HEK293 (cell line): ENCODE data around the gene KYAT1.

ENCODE experiments used
- CTCF ChIA-PET: fragments of 350-600 bp; formaldehyde crosslinking; extraction: SDS; loops from one replicate; lab custom pipeline; 2021; ENCODE audit warnings: antibody characterized with exemption; lab: Yijun Ruan, JAX
- POLR2A ChIA-PET: fragments of 300-600 bp; formaldehyde crosslinking; extraction: SDS; loops from one replicate; lab custom pipeline; 2020; ENCODE audit warnings: antibody characterized with exemption, inconsistent platforms; lab: Yijun Ruan, JAX
- H3K27ac ChIP-seq: fragments of 200-500 bp; sonication (Bioruptor generic); 2 replicates; pipeline ENCODE4 v1.5.1; 2014; ENCODE audit warnings: low read depth, low read length, control low read depth, inconsistent platforms; ENCODE audit errors: extremely low read depth
- H3K36me3 ChIP-seq, 2 experiments: fragments of 200-500 bp in 1 of 2; sonication (Bioruptor generic) in 1 of 2; 1 replicate in 1 of 2; 2 replicates in 1 of 2; pipeline ENCODE4 v1.5.1; 2014 to 2017; ENCODE audit warnings: inconsistent platforms in 2 of 2, low read length in 2 of 2; ENCODE audit not compliant: control insufficient read depth in 2 of 2, insufficient read depth in 1 of 2
- H3K4me1 ChIP-seq: fragments of 200-500 bp; sonication (Bioruptor generic); 2 replicates; pipeline ENCODE4 v1.5.1; 2014; ENCODE audit warnings: mild to moderate bottlenecking, low read length, inconsistent platforms; ENCODE audit not compliant: control insufficient read depth, insufficient read depth
- H3K4me3 ChIP-seq: 2 replicates; pipeline ENCODE4 v1.5.1; 2011; ENCODE audit warnings: low read depth, mild to moderate bottlenecking, control low read depth, low read length, moderate library complexity
- H3K9me3 ChIP-seq: fragments of 200-500 bp; sonication (Bioruptor generic); 2 replicates; pipeline ENCODE4 v1.5.1; 2014; ENCODE audit warnings: low read depth, low read length, inconsistent platforms; ENCODE audit not compliant: control insufficient read depth, insufficient read depth
- EGR2 ChIP-seq: fragments of 450-650 bp; formaldehyde crosslinking; IDR thresholded peaks from 2 replicates; pipeline ENCODE4 v1.5.1; 2016; ENCODE audit warnings: low read depth, missing biosample characterization, missing genetic modification characterization
- HOXD13 ChIP-seq: sonication (generic); formaldehyde crosslinking; IDR thresholded peaks from 2 replicates; pipeline ENCODE4 v1.8.0; 2022; ENCODE audit warnings: missing genetic modification reagents, borderline replicate concordance
- PRDM6 ChIP-seq: fragments of 450-650 bp; formaldehyde crosslinking; IDR thresholded peaks from 2 replicates; pipeline ENCODE4 v1.5.1; 2017; ENCODE audit warnings: missing biosample characterization, missing genetic modification characterization
- ZBTB49 ChIP-seq: fragments of 450-650 bp; formaldehyde crosslinking; IDR thresholded peaks from 2 replicates; pipeline ENCODE4 v1.5.1; 2016; ENCODE audit warnings: missing biosample characterization, missing genetic modification characterization, low read depth
- ZFHX2 ChIP-seq: fragments of 450-650 bp; formaldehyde crosslinking; conservative IDR thresholded peaks from 2 replicates; pipeline ENCODE4 v1.5.1; 2016; ENCODE audit warnings: missing biosample characterization, missing genetic modification characterization
- ZIC2 ChIP-seq: fragments of 450-650 bp; formaldehyde crosslinking; IDR thresholded peaks from 2 replicates; pipeline ENCODE4 v1.5.1; 2016; ENCODE audit warnings: missing biosample characterization, missing genetic modification characterization
- ZNF175 ChIP-seq: fragments of 450-650 bp; formaldehyde crosslinking; IDR thresholded peaks from 2 replicates; pipeline ENCODE4 v1.5.1; 2016; ENCODE audit warnings: missing biosample characterization, missing genetic modification characterization
- ZNF223 ChIP-seq: fragments of 450-650 bp; formaldehyde crosslinking; IDR thresholded peaks from 2 replicates; pipeline ENCODE4 v1.5.1; 2016; ENCODE audit warnings: missing biosample characterization, missing genetic modification characterization
- ZNF266 ChIP-seq: fragments of 450-650 bp; formaldehyde crosslinking; IDR thresholded peaks from 2 replicates; pipeline ENCODE4 v1.5.1; 2016; ENCODE audit warnings: missing biosample characterization, missing genetic modification characterization, low read depth
- ZNF311 ChIP-seq: fragments of 450-650 bp; formaldehyde crosslinking; IDR thresholded peaks from 2 replicates; pipeline ENCODE4 v1.5.1; 2017; ENCODE audit warnings: missing biosample characterization, missing genetic modification characterization, borderline replicate concordance
- ZNF335 ChIP-seq: fragments of 450-650 bp; formaldehyde crosslinking; conservative IDR thresholded peaks from 2 replicates; pipeline ENCODE4 v1.5.1; 2016; ENCODE audit warnings: missing biosample characterization, missing genetic modification characterization
- ZNF449 ChIP-seq: fragments of 450-650 bp; formaldehyde crosslinking; IDR thresholded peaks from 2 replicates; pipeline ENCODE4 v1.5.1; 2017; ENCODE audit warnings: missing biosample characterization, mild to moderate bottlenecking, missing genetic modification characterization, moderate library complexity
- ZNF48 ChIP-seq: fragments of 450-650 bp; formaldehyde crosslinking; IDR thresholded peaks from 2 replicates; pipeline ENCODE4 v1.5.1; 2016; ENCODE audit warnings: missing biosample characterization, missing genetic modification characterization
- TF ChIP-seq, protein P1 (sequence below): fragments of 450-650 bp; formaldehyde crosslinking; IDR thresholded peaks from 2 replicates; pipeline ENCODE4 v1.5.1; 2017; ENCODE audit warnings: missing biosample characterization, missing genetic modification characterization
- TF ChIP-seq, protein P2 (sequence below): fragments of 450-650 bp; formaldehyde crosslinking; IDR thresholded peaks from 2 replicates; pipeline ENCODE4 v1.5.1; 2016; ENCODE audit warnings: missing biosample characterization, missing genetic modification characterization
- TF ChIP-seq, protein P3 (sequence below): fragments of 450-650 bp; IDR thresholded peaks from 2 replicates; pipeline ENCODE4 v1.5.1; 2018; ENCODE audit warnings: missing biosample characterization, missing genetic modification characterization
- TF ChIP-seq, protein P4 (sequence below): fragments of 450-650 bp; formaldehyde crosslinking; IDR thresholded peaks from 2 replicates; pipeline ENCODE4 v1.5.1; 2016; ENCODE audit warnings: missing biosample characterization, missing genetic modification characterization

KYAT1 gene

GRCh38 chr9:128903871-128904620 lies 22.3 kb upstream of the KYAT1 start (continued):
- TF ChIP-seq ZNF449 (tag by site-specific recombination) (no peak), ZBTB49 (tag by site-specific recombination) (no peak)

DNA sequence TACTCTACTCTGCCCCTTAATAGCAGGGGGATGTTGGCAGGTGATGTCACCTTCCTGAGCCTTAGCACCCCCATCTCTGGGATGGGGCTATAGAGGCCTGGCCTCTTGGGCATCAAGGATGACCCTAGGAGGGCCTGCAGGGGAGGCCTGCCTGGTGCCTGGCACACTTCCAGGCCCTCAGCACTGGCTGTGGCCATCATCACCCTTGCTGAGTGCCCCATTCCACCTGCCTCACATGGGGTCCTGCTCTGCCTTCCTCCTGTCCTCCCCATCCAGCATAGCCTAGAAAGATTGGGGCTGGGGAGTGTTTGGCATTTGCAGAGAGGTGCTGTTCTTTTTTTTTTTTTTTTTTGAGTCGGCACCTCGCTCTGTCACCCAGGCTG lies 21.3 kb upstream of the KYAT1 start:
- ChIA-PET POLR2A (interaction anchor here (0.6 to 0.9 kb wide), 2 partner anchors 9 to 13 kb away, joined by 3 to 4 read pairs; no protein-coding TSS in a partner anchor), CTCF (no interaction called here)
- no peak overlapping the region for H3K27ac ChIP-seq
- H3K4me1 ChIP-seq, result no peaks in the 10 kb centered on the region
- no peak overlapping the region for H3K4me3 ChIP-seq
- H3K9me3 ChIP-seq, result no peaks in the 10 kb centered on the region
- H3K36me3 ChIP-seq, result peaks cover 0 to 30% of the 10 kb centered on the region in 2 experiments; a peak in 2 of 3 replicates
- TF ChIP-seq, protein P1, sequence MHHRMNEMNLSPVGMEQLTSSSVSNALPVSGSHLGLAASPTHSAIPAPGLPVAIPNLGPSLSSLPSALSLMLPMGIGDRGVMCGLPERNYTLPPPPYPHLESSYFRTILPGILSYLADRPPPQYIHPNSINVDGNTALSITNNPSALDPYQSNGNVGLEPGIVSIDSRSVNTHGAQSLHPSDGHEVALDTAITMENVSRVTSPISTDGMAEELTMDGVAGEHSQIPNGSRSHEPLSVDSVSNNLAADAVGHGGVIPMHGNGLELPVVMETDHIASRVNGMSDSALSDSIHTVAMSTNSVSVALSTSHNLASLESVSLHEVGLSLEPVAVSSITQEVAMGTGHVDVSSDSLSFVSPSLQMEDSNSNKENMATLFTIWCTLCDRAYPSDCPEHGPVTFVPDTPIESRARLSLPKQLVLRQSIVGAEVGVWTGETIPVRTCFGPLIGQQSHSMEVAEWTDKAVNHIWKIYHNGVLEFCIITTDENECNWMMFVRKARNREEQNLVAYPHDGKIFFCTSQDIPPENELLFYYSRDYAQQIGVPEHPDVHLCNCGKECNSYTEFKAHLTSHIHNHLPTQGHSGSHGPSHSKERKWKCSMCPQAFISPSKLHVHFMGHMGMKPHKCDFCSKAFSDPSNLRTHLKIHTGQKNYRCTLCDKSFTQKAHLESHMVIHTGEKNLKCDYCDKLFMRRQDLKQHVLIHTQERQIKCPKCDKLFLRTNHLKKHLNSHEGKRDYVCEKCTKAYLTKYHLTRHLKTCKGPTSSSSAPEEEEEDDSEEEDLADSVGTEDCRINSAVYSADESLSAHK (tag by site-specific recombination), result no peak
- TF ChIP-seq ZNF266 (tag by site-specific recombination) (no peak), EGR2 (tag by site-specific recombination) (no peak), ZNF223 (tag by site-specific recombination) (no peak), ZNF48 (tag by site-specific recombination) (no peak), ZFHX2 (tag by site-specific recombination) (no peak), HOXD13 (CRISPR knock-in tag) (no peak), ZNF311 (tag by site-specific recombination) (no peak), ZIC2 (peak; percentile 68), ZNF175 (tag by site-specific recombination) (no peak), PRDM6 (tag by site-specific recombination) (no peak), ZNF335 (no peak)
- TF ChIP-seq, protein P2, sequence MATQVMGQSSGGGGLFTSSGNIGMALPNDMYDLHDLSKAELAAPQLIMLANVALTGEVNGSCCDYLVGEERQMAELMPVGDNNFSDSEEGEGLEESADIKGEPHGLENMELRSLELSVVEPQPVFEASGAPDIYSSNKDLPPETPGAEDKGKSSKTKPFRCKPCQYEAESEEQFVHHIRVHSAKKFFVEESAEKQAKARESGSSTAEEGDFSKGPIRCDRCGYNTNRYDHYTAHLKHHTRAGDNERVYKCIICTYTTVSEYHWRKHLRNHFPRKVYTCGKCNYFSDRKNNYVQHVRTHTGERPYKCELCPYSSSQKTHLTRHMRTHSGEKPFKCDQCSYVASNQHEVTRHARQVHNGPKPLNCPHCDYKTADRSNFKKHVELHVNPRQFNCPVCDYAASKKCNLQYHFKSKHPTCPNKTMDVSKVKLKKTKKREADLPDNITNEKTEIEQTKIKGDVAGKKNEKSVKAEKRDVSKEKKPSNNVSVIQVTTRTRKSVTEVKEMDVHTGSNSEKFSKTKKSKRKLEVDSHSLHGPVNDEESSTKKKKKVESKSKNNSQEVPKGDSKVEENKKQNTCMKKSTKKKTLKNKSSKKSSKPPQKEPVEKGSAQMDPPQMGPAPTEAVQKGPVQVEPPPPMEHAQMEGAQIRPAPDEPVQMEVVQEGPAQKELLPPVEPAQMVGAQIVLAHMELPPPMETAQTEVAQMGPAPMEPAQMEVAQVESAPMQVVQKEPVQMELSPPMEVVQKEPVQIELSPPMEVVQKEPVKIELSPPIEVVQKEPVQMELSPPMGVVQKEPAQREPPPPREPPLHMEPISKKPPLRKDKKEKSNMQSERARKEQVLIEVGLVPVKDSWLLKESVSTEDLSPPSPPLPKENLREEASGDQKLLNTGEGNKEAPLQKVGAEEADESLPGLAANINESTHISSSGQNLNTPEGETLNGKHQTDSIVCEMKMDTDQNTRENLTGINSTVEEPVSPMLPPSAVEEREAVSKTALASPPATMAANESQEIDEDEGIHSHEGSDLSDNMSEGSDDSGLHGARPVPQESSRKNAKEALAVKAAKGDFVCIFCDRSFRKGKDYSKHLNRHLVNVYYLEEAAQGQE, result no peak
- TF ChIP-seq, protein P3, sequence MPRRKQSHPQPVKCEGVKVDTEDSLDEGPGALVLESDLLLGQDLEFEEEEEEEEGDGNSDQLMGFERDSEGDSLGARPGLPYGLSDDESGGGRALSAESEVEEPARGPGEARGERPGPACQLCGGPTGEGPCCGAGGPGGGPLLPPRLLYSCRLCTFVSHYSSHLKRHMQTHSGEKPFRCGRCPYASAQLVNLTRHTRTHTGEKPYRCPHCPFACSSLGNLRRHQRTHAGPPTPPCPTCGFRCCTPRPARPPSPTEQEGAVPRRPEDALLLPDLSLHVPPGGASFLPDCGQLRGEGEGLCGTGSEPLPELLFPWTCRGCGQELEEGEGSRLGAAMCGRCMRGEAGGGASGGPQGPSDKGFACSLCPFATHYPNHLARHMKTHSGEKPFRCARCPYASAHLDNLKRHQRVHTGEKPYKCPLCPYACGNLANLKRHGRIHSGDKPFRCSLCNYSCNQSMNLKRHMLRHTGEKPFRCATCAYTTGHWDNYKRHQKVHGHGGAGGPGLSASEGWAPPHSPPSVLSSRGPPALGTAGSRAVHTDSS (tag by site-specific recombination), result no peak
- TF ChIP-seq, protein P4, sequence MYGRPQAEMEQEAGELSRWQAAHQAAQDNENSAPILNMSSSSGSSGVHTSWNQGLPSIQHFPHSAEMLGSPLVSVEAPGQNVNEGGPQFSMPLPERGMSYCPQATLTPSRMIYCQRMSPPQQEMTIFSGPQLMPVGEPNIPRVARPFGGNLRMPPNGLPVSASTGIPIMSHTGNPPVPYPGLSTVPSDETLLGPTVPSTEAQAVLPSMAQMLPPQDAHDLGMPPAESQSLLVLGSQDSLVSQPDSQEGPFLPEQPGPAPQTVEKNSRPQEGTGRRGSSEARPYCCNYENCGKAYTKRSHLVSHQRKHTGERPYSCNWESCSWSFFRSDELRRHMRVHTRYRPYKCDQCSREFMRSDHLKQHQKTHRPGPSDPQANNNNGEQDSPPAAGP (tag by site-specific recombination), result no peak
